ENCODE data around the gene DOLPP1. TPM values are rescaled to one million over a fixed set of nuclear protein-coding genes. Genes with fewer than 3 reads are reported as not detected.

DOLPP1 gene
- polyA plus RNA-seq, 1 donor from 2014 or later = 31.5 TPM

- TF ChIP-seq EP300 (conservative IDR thresholded peaks at IDR 0.05; ENCODE audit: poor library complexity, severe bottlenecking) = no peak
- no peak for TF ChIP-seq REST (IDR thresholded peaks at IDR 0.05; ENCODE audit: borderline replicate concordance)
- no peak for TF ChIP-seq POLR2AphosphoS5 (IDR thresholded peaks at IDR 0.05)
- TF ChIP-seq TAF1 (IDR thresholded peaks at IDR 0.05; ENCODE audit: low read depth) = no peak
- no peak for TF ChIP-seq EZH2 (IDR thresholded peaks at IDR 0.05; ENCODE audit: borderline replicate concordance, insufficient read depth, low read length, poor library complexity, severe bottlenecking)
- no peak for TF ChIP-seq MXI1 (conservative IDR thresholded peaks at IDR 0.05; ENCODE audit: poor library complexity, severe bottlenecking)
- TF ChIP-seq CTCF (IDR thresholded peaks at IDR 0.05; ENCODE audit: poor library complexity, severe bottlenecking) = no peak
- TF ChIP-seq RAD21 (conservative IDR thresholded peaks at IDR 0.05) = no peak
- no peak for TF ChIP-seq SMC3 (conservative IDR thresholded peaks at IDR 0.05; ENCODE audit: poor library complexity)
- no peak overlapping the region for H2AFZ ChIP-seq (ENCODE audit: low read depth, low read length)
- no peaks in the 10 kb centered on the region for H4K20me1 ChIP-seq (ENCODE audit: insufficient read depth)
- no peaks in the 10 kb centered on the region for H3K27me3 ChIP-seq (ENCODE audit: insufficient read depth, low read depth, low read length)
- H3K36me3 ChIP-seq (ENCODE audit: insufficient read depth, low read length) = no peaks in the 10 kb centered on the region
- H3K4me3 ChIP-seq (ENCODE audit: low read length) = no peak overlapping the region
- no peak overlapping the region for H3K9ac ChIP-seq (ENCODE audit: low read length)
- H3K27ac ChIP-seq (ENCODE audit: low read length) = no peak overlapping the region
- H3F3A ChIP-seq (ENCODE audit: insufficient read depth, low read length, poor library complexity, severe bottlenecking) = no peaks in the 10 kb centered on the region
- no peak overlapping the region for H3K4me2 ChIP-seq (ENCODE audit: low read length)
- no peaks in the 10 kb centered on the region for H3K9me3 ChIP-seq (ENCODE audit: low read length)
- H3K79me2 ChIP-seq (replicated peaks; ENCODE audit: insufficient read depth, low read length) = peaks cover 18% of the 10 kb centered on the region
- H3K9me2 ChIP-seq (ENCODE audit: insufficient read depth, low read length) = no peaks in the 10 kb centered on the region
These were observed 3.2 kb downstream of the DOLPP1 start for GRCh38 chr9:129084087-129084486.

- Histone ChIP-seq H3K79me2 (replicated peaks; ENCODE audit: insufficient read depth, low read length) (no peaks in the 10 kb centered on the region), H3K4me3 (ENCODE audit: low read length) (no peak overlapping the region), H3K9me2 (ENCODE audit: insufficient read depth, low read length) (no peaks in the 10 kb centered on the region), H4K20me1 (ENCODE audit: insufficient read depth) (no peaks in the 10 kb centered on the region), H2AFZ (ENCODE audit: low read depth, low read length) (no peak overlapping the region), H3K9me3 (ENCODE audit: low read length) (no peaks in the 10 kb centered on the region), H3F3A (ENCODE audit: insufficient read depth, low read length, poor library complexity, severe bottlenecking) (no peaks in the 10 kb centered on the region), H3K27ac (ENCODE audit: low read length) (no peak overlapping the region), H3K4me2 (ENCODE audit: low read length) (no peak overlapping the region), H3K27me3 (ENCODE audit: insufficient read depth, low read depth, low read length) (no peaks in the 10 kb centered on the region), H3K9ac (ENCODE audit: low read length) (no peak overlapping the region), H3K36me3 (ENCODE audit: insufficient read depth, low read length) (no peaks in the 10 kb centered on the region)
- TF ChIP-seq EP300 (conservative IDR thresholded peaks at IDR 0.05; ENCODE audit: poor library complexity, severe bottlenecking) (no peak), EZH2 (IDR thresholded peaks at IDR 0.05; ENCODE audit: borderline replicate concordance, insufficient read depth, low read length, poor library complexity, severe bottlenecking) (no peak), CTCF (IDR thresholded peaks at IDR 0.05; ENCODE audit: poor library complexity, severe bottlenecking) (no peak), TAF1 (IDR thresholded peaks at IDR 0.05; ENCODE audit: low read depth) (no peak), REST (IDR thresholded peaks at IDR 0.05; ENCODE audit: borderline replicate concordance) (no peak), MXI1 (conservative IDR thresholded peaks at IDR 0.05; ENCODE audit: poor library complexity, severe bottlenecking) (no peak), SMC3 (conservative IDR thresholded peaks at IDR 0.05; ENCODE audit: poor library complexity) (no peak), RAD21 (conservative IDR thresholded peaks at IDR 0.05) (no peak), POLR2AphosphoS5 (IDR thresholded peaks at IDR 0.05) (no peak)
These were observed 8.3 kb downstream of the DOLPP1 start for GRCh38 chr9:129089246-129089645.
